ENCODE results near the gene TENT4A.

GRCh38 chr5:6721442-6721841 lies 8.2 kb downstream of the TENT4A start:
- TF ChIP-seq CTCF (IDR thresholded peaks at IDR 0.05) (no peak), POLR2A (IDR thresholded peaks at IDR 0.05) (no peak)

All from esophagus squamous epithelium (tissue), 4 donors.